ENCODE measurements around the gene PREB.
A peak's percentile ranks its signal among the peaks of the same experiment; 100 is the strongest.

Gene PREB

DNA sequence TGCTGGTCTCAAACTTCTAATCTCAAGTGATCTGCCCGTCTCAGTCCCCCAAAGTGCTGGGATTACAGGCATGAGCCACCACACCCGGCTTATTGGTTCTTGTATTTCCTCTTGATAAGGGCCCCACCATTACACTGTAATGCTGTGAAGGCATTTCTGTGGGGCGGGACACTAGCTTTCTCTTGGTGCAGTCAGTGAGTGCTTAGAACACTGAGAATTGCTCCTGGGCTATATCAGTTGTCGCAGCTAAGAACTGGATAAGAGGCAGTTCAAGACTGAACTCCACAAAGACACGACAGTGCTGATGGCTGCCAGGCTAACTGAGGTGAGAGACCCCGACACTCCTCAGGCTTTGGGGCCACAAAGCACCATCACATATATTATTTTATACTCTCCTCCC is 45.8 kb downstream of the PREB start:
- Histone ChIP-seq H3K9me3 (ENCODE audit: insufficient read depth, low read length) (no peaks in the 10 kb centered on the region), H4K20me1 (ENCODE audit: low read depth, low read length) (no peaks in the 10 kb centered on the region), H3K9ac (ENCODE audit: low read length) (no peak overlapping the region)

DNA sequence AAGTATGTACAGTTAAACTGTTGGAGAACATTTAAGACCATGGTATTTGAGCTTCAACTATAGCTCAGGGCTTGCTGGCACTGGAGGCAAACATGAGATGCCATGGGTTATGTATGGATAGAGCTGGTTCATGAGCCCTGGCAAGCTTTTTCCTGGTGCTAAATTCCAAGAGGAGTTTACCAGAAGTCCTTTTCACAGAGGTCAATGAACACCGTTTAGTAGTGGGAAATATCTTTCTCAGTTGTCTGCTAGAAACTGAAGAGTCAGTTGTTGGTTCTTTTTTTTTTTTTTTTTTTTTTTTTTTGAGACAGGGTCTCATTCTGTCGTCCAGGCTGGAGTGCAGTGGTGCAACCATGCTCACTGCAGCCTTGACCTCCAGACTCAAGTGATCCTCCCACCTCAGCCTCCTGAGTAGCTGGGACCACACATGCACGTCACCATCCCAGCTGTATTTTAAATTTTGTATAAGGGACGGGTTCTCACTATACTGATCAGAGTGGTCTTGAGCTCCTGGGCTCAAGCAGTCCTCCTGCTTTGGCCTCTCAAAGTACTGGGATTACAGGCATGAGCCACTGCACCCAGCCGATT is 46.5 kb downstream of the PREB start:
- Histone ChIP-seq H3K4me3 (ENCODE audit: insufficient read depth, low read length, poor library complexity, severe bottlenecking) (no peak overlapping the region), H4K20me1 (ENCODE audit: low read depth, low read length) (no peaks in the 10 kb centered on the region), H3K27me3 (ENCODE audit: low read length) (no peaks in the 10 kb centered on the region), H3K79me2 (ENCODE audit: insufficient read depth, low read length) (no peaks in the 10 kb centered on the region), H2AFZ (ENCODE audit: low read depth, low read length, severe bottlenecking) (no peak overlapping the region), H3K4me2 (ENCODE audit: low read depth, low read length, poor library complexity, severe bottlenecking) (no peak overlapping the region), H3K9ac (ENCODE audit: low read length) (no peak overlapping the region), H3K27ac (ENCODE audit: low read depth, low read length) (no peak overlapping the region), H3F3A (ENCODE audit: insufficient read depth) (0 out of 2 replicates have a peak, but pooled peaks cover 3% of the 10 kb centered on the region), H3K36me3 (ENCODE audit: low read length) (no peaks in the 10 kb centered on the region), H3K9me3 (ENCODE audit: insufficient read depth, low read length) (no peaks in the 10 kb centered on the region), H3K9me2 (replicated peaks; ENCODE audit: insufficient read depth, low read length) (no peaks in the 10 kb centered on the region)
- TF ChIP-seq, protein P1, sequence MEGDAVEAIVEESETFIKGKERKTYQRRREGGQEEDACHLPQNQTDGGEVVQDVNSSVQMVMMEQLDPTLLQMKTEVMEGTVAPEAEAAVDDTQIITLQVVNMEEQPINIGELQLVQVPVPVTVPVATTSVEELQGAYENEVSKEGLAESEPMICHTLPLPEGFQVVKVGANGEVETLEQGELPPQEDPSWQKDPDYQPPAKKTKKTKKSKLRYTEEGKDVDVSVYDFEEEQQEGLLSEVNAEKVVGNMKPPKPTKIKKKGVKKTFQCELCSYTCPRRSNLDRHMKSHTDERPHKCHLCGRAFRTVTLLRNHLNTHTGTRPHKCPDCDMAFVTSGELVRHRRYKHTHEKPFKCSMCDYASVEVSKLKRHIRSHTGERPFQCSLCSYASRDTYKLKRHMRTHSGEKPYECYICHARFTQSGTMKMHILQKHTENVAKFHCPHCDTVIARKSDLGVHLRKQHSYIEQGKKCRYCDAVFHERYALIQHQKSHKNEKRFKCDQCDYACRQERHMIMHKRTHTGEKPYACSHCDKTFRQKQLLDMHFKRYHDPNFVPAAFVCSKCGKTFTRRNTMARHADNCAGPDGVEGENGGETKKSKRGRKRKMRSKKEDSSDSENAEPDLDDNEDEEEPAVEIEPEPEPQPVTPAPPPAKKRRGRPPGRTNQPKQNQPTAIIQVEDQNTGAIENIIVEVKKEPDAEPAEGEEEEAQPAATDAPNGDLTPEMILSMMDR (IDR thresholded peaks at IDR 0.05; ENCODE audit: insufficient read depth, low read length, poor library complexity, severe bottlenecking), result no peak
- no peak for TF ChIP-seq EZH2phosphoT487 (conservative IDR thresholded peaks at IDR 0.05; ENCODE audit: low read length)

More for the DNA sequence above, 45.8 kb downstream of the PREB start:
- Histone ChIP-seq H3K79me2 (ENCODE audit: insufficient read depth, low read length) (no peaks in the 10 kb centered on the region), H3K27ac (ENCODE audit: low read depth, low read length) (no peak overlapping the region), H3K9me2 (replicated peaks; ENCODE audit: insufficient read depth, low read length) (no peaks in the 10 kb centered on the region), H3K36me3 (ENCODE audit: low read length) (no peaks in the 10 kb centered on the region), H3K27me3 (ENCODE audit: low read length) (no peaks in the 10 kb centered on the region), H3K4me2 (ENCODE audit: low read depth, low read length, poor library complexity, severe bottlenecking) (no peak overlapping the region), H3K4me3 (ENCODE audit: insufficient read depth, low read length, poor library complexity, severe bottlenecking) (no peak overlapping the region), H3F3A (ENCODE audit: insufficient read depth) (0 out of 2 replicates have a peak, but pooled peaks cover 3% of the 10 kb centered on the region), H2AFZ (ENCODE audit: low read depth, low read length, severe bottlenecking) (no peak overlapping the region)
- TF ChIP-seq EZH2phosphoT487 (conservative IDR thresholded peaks at IDR 0.05; ENCODE audit: low read length), result no peak
- TF ChIP-seq, protein P1 (IDR thresholded peaks at IDR 0.05; ENCODE audit: insufficient read depth, low read length, poor library complexity, severe bottlenecking), result no peak

DNA sequence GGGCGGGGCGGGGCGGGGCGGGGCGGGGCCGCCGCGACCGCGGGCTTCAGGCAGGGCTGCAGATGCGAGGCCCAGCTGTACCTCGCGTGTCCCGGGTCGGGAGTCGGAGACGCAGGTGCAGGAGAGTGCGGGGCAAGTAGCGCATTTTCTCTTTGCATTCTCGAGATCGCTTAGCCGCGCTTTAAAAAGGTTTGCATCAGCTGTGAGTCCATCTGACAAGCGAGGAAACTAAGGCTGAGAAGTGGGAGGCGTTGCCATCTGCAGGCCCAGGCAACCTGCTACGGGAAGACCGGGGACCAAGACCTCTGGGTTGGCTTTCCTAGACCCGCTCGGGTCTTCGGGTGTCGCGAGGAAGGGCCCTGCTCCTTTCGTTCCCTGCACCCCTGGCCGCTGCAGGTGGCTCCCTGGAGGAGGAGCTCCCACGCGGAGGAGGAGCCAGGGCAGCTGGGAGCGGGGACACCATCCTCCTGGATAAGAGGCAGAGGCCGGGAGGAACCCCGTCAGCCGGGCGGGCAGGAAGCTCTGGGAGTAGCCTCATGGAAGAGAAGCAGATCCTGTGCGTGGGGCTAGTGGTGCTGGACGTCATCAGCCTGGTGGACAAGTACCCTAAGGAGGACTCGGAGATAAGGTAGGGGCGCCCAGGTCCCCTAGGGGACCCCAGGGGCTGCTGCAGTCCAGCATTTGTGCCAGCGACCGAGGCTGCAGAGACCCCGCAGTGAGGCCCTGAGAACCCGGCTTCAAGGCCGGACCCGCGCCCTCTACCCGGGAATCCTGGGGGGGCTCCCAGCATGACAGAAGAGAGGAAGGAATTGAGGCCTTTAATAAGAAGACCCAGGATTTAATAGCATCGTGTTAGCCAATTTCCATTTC is 47.5 kb downstream of the PREB start, which contains the start of gene KHK:
Gene KHK (plus strand): TSS at position 49 of the 870 bp plus-strand sequence. CDS start 488 bp downstream, at position 537.
- no peaks in the 10 kb centered on the region for H3K79me2 ChIP-seq (ENCODE audit: insufficient read depth, low read length)
- H3F3A ChIP-seq (ENCODE audit: insufficient read depth), result 0 out of 2 replicates have a peak, but pooled peaks cover 3% of the 10 kb centered on the region
- H4K20me1 ChIP-seq (ENCODE audit: low read depth, low read length), result no peaks in the 10 kb centered on the region
- H3K4me3 ChIP-seq (ENCODE audit: insufficient read depth, low read length, poor library complexity, severe bottlenecking), result peak within 1 kb of the TSS; percentile 62
- no peaks in the 10 kb centered on the region for H3K9me2 ChIP-seq (replicated peaks; ENCODE audit: insufficient read depth, low read length)
- no peaks in the 10 kb centered on the region for H3K36me3 ChIP-seq (ENCODE audit: low read length)
- peak within 1 kb of the TSS; percentile 93 for H2AFZ ChIP-seq (ENCODE audit: low read depth, low read length, severe bottlenecking)
- H3K9ac ChIP-seq (ENCODE audit: low read length), result peak within 1 kb of the TSS; percentile 69
- H3K27ac ChIP-seq (ENCODE audit: low read depth, low read length), result no peak within 1 kb of the TSS
- H3K9me3 ChIP-seq (ENCODE audit: insufficient read depth, low read length), result no peaks in the 10 kb centered on the region
- no peaks in the 10 kb centered on the region for H3K27me3 ChIP-seq (ENCODE audit: low read length)
- TF ChIP-seq EZH2phosphoT487 (conservative IDR thresholded peaks at IDR 0.05; ENCODE audit: low read length), result no peak
- TF ChIP-seq, protein P1 (IDR thresholded peaks at IDR 0.05; ENCODE audit: insufficient read depth, low read length, poor library complexity, severe bottlenecking), result no peak
- peak within 1 kb of the TSS; percentile 75 for H3K4me2 ChIP-seq (ENCODE audit: low read depth, low read length, poor library complexity, severe bottlenecking)
